ENCODE results near the gene PRKCQ.

Gene PRKCQ

DNA sequence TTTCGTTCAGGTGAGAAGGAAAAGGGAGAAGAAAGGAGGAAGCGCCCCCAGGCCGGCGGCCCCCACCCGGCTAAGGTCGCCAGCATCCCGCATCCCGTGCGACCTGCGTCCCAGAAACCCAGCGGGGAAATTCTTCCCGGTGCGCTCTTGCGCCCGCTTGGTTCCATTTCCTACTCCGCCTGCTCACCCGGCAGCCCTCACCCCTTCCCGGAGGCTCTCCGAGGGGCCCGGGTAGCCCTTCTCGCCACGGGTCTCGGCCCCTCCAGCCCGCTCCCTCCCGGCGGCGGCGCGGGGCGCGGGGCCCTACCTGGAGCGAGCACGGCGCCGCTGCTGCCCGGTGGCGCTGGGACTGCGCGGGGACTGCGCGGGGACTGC, at the start of gene PRKCQ:
Gene PRKCQ, minus strand, starts transcription at position 373 of the 375 bp plus-strand sequence. CDS start 65,141 bp downstream, outside the sequence.
- no peak for DNase-seq

DNA sequence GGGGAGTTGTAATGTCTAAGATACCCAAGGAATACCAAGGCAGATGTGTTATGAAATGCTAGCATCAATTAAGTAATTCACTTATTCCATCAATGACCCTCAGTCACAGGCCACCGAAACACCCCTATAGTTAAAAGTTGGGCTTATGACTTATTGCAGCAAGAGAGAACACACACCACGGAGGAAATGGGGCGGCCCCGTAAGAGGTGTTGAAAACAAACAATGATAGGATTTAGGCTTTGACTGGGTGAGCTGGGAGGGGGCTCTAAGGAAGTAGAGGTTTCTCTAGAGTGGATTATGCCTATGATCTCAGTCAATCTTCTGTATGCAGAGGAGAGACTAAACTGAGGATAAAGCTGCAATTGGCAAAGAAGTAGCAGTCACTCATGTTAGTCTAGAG, 45.4 kb upstream of the PRKCQ start:
- no peak for DNase-seq

- no peak for DNase-seq
Observed at GRCh38 chr10:6624392-6624791, 44.3 kb upstream of the PRKCQ start.

DNA sequence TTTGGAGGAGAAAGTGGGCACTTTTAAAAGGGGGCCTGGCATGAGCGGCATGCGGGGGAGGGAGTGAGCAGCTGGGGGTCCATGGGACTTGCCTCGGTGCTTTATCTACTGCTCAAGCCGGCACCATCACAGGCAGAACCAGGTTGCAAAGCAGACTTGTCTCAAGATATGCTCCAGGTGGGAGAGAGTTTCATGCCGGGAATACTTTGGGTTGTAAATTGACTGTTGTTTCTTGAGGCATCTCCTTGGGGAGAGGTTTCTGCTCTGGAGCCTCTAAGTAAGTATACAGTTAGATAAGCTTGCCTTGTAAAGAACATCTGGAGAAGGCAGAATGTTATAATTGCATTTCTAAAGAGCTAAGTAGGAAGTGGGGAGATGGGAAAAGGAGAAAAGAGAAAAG, 42.8 kb upstream of the PRKCQ start:
- no peak for DNase-seq

DNA sequence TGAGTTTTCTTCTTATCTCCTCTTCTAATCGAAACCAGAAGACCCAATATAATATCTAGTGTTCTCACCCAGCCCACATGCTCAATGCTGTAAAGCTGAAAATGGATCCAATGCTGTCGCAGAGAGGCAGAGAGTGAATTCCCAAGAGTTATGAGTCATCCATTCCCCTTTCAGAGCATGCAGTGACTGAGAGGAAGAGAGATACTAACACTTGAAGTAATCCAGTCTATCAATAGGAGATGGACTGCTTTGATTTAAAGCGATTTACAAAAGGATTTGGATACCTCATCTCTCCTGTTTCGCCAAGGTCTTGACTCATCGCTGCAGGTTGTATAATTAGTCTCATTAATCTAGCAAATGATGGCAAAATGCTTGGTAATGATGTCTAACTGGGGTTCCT, 41.5 kb upstream of the PRKCQ start:
- no peak for DNase-seq

DNA sequence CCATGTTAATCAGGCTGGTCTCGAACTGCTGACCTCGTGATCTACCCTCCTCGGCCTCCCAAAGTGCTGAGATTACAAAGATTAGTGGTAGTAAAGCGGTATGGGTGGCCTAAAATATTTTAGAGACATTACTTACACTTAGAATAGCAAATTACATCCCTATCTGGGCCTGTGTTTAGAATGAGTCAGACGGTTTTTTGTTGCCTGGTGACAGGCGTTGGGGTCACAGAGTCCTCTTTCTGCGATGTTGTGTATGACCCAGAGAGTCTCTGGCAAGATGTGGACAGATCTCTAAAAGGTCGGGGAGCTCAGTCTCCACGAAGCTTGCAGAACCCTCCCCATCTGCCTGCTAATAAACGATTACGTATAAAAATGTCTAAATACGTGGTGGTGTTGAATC, 39.6 kb upstream of the PRKCQ start:
- DNase-seq, result no peak

DNA sequence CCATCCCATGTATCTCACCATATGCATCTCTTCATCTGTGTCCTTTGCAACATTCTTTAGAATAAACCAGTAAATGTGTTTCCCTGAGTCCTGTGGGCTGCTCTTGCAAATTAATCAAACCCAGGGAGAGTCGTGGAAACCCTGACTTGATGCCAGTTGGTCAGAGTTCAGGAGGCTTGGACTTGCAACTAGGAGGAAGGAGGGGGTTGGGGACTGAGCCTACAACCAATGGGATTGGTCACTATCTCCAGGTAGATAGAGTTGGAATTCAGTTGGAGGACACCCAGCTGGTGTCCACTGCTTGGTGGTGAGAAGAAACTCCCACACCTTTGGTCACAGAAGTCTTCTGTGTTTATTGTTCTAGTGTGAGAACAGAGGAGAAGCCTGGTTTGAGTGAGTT, 38.3 kb upstream of the PRKCQ start:
- DNase-seq, result no peak

DNA sequence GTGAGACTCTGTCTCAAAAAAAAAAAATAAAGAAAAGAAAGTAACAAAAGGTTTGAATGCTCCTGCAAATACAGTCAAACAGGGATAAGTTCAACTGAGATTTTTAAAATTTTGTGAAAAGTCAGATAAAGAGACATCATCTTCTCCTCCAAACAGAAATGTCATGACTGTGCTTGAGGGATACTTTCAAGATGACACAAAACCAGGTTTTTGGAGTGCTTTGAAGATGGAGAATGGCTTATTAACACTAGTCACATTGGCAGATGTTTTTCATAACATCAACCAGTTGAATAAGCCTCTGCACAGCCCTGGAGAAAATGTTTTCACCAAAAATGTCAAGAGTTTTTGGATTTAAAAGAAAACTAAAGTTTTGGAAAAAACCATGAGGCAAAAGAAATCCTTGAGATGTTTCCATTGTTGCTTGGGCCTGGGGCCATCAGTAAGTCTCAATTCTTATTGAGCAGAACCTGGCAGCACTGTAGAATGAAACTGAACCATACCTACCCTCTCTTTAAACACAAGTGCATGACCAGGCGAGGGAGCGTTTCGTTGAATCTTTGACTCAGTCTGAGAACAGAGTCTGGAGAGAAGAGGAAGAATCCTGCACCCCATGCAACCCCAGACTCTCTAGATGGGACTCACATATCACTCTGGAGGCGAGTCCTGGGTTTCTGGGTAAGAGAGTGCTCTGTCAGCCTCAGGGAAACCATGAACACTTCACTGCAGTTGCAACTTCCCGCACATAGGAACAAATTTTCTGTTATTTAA, 37.4 kb upstream of the PRKCQ start:
- DNase-seq, result no peak

DNA sequence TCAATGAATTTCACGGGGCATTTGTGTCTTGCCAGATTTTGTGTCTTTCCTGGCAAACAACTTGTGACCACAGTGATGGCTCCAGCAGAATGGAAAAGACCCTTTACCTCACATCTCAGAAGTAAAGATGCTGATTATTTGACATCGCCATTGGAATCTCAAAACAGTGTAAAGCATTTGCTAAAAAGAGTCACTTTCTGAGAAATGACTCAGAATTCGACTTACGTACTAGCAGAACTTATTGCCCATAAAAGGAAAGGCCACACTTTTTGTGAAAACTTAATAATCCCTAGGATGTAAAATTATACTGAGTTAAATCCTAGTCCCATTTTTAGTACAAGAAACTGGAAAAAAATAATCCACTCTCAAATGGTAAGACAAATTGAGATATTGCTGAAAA, 35.9 kb upstream of the PRKCQ start:
- no peak for DNase-seq

GRCh38 chr10:6612371-6612770, 32.3 kb upstream of the PRKCQ start:
- no peak for DNase-seq

GRCh38 chr10:6610647-6611046, 30.6 kb upstream of the PRKCQ start:
- DNase-seq, result no peak

GRCh38 chr10:6609625-6610024, 29.5 kb upstream of the PRKCQ start:
- no peak for DNase-seq

- DNase-seq, result no peak
Observed at GRCh38 chr10:6607778-6608177, 27.7 kb upstream of the PRKCQ start.

DNA sequence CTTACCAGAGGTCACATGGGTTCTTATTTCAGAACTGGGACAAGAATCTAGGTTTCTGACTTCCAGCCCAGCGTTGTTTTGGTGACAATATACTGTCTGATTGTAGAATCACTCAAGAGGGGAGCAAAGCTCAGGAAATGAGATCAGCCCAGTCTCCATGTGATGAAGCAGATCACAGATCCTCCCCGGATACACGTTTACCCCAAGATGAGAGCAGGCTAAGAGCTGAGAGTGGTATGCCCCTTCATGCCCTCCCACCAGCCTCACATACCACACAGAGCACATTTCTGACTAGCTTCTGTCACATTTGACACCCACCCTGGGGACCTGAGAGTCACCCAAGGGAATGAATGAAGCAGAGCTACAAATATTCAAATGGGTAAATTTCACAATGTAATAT, 27.1 kb upstream of the PRKCQ start:
- DNase-seq, result no peak

DNA sequence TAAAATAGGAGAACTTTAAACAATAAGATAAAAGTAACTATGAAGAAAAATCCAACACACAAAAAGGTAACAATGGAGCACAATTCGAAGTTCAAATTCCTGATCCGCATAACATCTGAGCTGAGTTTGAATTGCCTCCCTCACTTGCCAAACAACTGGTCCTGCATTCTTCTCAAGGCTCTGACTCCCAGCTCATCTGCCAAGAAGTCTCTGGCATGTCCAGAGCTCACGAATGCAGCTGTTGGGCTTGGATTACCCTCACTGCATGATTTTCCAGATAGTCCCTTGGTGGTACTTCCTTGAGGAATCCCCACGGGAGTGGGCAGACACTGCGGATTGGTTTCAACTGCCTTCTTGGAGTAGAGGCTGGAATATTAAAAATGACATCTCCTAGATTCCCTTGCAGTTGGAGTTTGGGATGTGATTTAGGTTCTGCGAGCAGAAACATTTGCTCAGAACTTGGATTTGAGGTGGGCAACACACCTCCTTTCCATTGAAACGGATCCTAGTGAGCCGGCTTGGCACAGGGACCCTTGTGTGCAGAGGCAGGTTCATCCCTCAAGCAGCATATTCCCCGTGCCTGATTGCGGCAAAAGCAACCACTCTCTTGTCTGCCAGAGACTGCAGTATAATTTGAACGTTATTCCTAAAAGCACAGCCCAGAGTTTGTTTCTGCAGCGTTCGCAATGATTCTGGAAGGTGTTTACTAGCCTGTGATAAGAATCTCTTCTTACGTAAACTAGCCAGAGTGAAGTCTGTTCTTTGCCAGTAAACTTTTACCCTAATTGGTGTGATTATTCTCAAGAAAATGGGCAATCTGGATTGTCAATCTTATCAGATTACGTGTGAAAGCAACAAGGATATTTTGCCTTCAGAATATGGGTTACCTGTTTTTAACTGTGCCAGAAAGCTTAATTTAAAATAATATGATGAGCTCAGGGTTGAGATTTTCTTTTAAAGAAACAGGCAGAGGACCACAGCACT, 23.4 kb upstream of the PRKCQ start:
- no peak for DNase-seq

DNA sequence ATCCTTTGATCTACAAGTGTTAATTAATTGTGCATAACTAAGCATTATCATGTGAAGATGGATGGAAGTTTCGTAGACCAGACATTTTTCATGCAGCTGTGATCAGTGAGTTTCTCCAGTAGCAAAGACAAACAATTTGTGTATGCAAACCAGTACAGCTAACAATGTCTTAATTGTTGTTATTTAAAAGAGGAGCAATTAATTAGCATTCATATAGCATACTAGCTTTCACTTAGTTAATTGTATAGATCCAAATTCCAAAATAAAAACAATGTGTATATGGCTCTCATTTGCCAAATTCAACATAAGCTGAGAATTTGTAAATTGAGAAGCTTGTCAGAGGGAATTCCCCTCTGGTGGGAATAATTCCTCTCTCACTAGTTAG, 22.6 kb upstream of the PRKCQ start:
- DNase-seq, result no peak

DNA sequence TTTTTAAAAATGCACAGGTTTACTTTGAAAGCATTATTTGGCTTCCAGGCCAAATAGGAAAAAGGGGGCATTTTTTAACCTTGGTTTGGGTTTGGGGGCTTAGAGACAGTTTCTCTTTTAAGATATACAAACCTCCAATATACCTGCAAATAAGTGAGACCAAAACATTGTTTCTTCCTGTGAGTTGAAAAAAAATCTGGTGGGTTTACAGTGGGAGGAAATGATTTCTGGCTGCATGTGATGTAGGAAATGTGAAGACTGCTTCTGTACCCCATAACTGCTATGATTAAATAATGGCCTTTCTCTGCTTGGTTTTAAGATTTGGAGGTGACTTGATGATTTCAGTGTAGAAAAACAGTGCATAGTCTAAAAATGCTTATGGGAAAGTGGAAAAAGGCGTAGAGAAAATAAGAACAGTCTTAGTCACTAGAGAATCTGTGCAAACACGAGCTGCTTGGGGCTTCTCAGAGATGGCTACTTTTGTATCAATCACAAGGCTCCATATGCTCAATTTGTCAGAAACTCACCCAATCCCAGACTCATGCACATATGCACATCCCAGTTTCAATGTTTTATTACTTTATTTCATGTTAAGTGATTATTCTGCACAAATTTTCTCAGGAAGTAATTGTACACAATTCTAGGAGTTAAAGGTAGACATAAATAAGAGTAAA, 22.1 kb upstream of the PRKCQ start:
- no peak for DNase-seq

DNA sequence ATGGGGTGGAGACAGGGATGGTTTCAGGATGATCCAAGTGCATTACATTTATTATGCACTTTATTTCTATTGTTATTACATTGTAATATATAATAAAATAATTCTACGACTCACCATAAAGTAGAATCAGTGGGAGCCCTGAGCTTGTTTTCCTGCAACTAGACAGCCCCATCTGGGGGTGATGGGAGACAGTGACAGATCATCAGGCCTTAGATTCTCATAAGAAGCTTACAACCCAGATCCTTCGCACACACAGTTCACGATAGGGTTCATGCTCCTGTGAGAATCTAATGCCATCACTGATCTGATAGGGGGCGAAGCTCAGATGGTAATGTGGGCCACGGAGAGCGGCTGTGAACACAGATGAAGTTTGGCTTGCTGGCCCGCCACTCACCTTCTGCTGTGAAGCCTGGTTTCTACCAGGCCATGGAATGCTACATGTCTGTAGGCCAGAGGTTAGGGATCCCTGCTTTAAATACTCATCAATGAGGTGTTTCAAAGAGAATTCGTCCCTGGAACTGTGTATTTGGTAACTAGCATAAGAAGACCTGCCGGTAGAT, 21.2 kb upstream of the PRKCQ start:
- no peak for DNase-seq

GRCh38 chr10:6600224-6600987, 20.3 kb upstream of the PRKCQ start:
- DNase-seq, result no peak

- no peak for DNase-seq
Observed at GRCh38 chr10:6598679-6599078, 18.6 kb upstream of the PRKCQ start.

DNA sequence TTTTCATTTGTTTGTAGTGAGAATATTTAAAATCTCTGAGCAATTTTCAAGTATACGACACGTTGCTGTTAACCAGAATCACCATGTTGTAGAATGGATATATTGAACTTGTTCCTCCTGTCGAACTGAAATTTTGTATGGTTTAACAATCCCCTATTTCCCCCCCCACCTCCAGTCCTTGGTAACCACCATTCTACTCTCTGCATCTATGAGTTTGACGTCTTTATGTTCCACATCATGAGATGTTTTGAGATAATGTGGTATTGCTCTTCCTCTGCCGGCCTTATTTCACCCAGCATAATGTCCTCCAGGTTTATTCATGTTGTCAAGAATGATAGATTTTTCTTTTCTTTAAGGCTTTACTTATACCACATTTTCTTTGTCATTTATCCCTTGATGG, 17.4 kb upstream of the PRKCQ start:
- no peak for DNase-seq

- no peak for DNase-seq
Observed at GRCh38 chr10:6595499-6595898, 15.4 kb upstream of the PRKCQ start.
